Peyer's patch (tissue), 4 donors: ENCODE results near the gene FOXS1.

Experiments used
- POLR2A ChIP-seq, 2 donors: fragments of 450-650 bp; IDR thresholded peaks; one replicate each; pipeline ENCODE4 v1.5.1; 2017; ENCODE audit warnings: antibody characterized with exemption in 2 of 2, mild to moderate bottlenecking in 2 of 2, moderate library complexity in 2 of 2
- TF ChIP-seq, protein P1 (sequence below), 6 experiments: fragments of 450-650 bp in 4 of 6; fragments of 200-600 bp in 2 of 6; sonication (generic) in 1 of 6; IDR thresholded peaks; one replicate each; pipeline ENCODE4 v1.5.1; 2017 to 2019; ENCODE audit warnings: antibody characterized with exemption in 6 of 6, mild to moderate bottlenecking in 3 of 6, moderate library complexity in 1 of 6

DNA sequence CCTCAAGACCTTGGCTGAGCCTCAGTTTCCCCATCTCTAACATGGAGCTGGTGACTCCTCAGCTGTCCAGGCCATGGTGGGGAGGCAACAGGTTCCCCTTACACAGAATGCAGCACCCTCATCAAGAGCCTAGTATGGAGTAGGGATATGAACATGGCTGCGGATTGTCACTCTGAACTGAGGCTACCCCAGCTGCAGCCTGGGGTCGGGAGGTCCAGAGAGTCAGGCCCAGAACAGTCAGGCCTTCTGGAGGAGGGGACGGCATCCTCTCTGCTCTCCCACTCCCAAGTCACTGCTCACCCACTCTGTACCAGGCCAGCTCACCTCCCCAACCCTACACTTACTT is 1.4 kb upstream of the FOXS1 start:
- TF ChIP-seq, protein P1, sequence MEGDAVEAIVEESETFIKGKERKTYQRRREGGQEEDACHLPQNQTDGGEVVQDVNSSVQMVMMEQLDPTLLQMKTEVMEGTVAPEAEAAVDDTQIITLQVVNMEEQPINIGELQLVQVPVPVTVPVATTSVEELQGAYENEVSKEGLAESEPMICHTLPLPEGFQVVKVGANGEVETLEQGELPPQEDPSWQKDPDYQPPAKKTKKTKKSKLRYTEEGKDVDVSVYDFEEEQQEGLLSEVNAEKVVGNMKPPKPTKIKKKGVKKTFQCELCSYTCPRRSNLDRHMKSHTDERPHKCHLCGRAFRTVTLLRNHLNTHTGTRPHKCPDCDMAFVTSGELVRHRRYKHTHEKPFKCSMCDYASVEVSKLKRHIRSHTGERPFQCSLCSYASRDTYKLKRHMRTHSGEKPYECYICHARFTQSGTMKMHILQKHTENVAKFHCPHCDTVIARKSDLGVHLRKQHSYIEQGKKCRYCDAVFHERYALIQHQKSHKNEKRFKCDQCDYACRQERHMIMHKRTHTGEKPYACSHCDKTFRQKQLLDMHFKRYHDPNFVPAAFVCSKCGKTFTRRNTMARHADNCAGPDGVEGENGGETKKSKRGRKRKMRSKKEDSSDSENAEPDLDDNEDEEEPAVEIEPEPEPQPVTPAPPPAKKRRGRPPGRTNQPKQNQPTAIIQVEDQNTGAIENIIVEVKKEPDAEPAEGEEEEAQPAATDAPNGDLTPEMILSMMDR (IDR thresholded peaks at IDR 0.05) = no peak
- no peak for TF ChIP-seq POLR2A (IDR thresholded peaks at IDR 0.05)
